Activated naive CD8-positive, alpha-beta T cell (primary cell): ENCODE data around the gene CLEC19A.
"Not testable (repeated sequence)": the region's sequence is repeated elsewhere in the genome, so short reads cannot be mapped to it uniquely, and the experiment has no call there.

Source experiments
- H3K27ac Mint-ChIP-seq: one replicate; pipeline ENCODE4 v1.8.0; 2021; ENCODE audit warnings: mixed read lengths
- H3K27me3 Mint-ChIP-seq: one replicate; pipeline ENCODE4 v1.8.0; 2021; ENCODE audit warnings: mixed read lengths
- H3K36me3 Mint-ChIP-seq: one replicate; pipeline ENCODE4 v1.8.0; 2021; ENCODE audit warnings: mixed read lengths
- H3K4me1 Mint-ChIP-seq: one replicate; pipeline ENCODE4 v1.8.0; 2021; ENCODE audit warnings: low read depth, mixed read lengths
- H3K4me3 Mint-ChIP-seq: one replicate; pipeline ENCODE4 v1.8.0; 2021; ENCODE audit warnings: mild to moderate bottlenecking, mixed read lengths
- H3K9me3 Mint-ChIP-seq: one replicate; pipeline ENCODE4 v1.8.0; 2021; ENCODE audit warnings: low read depth, mixed read lengths

Gene CLEC19A

GRCh38 chr16:19295393-19295792 lies 9.9 kb downstream of the CLEC19A start:
- Mint-ChIP-seq H3K36me3 (no peaks in the 10 kb centered on the region), H3K4me1 (peaks cover 10% of the 10 kb centered on the region), H3K27ac (no peak overlapping the region), H3K27me3 (peaks cover 6% of the 10 kb centered on the region), H3K9me3 (no peaks in the 10 kb centered on the region), H3K4me3 (no peak overlapping the region)

DNA sequence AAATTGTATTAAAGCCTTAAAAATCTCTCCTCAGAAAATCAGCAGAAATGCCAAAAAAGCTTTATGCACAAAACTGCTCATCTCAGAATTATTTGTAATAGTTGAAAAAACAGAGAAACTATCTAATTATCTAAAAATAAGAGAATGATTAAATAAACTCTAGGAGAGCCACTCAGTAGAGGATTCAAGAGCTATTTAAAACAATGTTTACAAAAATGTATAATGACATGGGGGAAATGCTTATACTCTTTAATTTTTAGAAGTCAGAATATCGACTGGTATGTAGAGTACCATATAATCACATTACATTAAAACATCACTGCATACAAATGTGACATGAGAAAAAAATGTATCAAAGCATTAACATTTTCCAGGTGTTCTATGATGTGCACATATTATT lies 11.9 kb downstream of the CLEC19A start:
- no peak overlapping the region for H3K4me3 Mint-ChIP-seq
- H3K9me3 Mint-ChIP-seq = no peaks in the 10 kb centered on the region
- no peaks in the 10 kb centered on the region for H3K36me3 Mint-ChIP-seq
- peaks cover 10% of the 10 kb centered on the region for H3K4me1 Mint-ChIP-seq
- H3K27me3 Mint-ChIP-seq = peaks cover 4% of the 10 kb centered on the region
- H3K27ac Mint-ChIP-seq = no peak overlapping the region

DNA sequence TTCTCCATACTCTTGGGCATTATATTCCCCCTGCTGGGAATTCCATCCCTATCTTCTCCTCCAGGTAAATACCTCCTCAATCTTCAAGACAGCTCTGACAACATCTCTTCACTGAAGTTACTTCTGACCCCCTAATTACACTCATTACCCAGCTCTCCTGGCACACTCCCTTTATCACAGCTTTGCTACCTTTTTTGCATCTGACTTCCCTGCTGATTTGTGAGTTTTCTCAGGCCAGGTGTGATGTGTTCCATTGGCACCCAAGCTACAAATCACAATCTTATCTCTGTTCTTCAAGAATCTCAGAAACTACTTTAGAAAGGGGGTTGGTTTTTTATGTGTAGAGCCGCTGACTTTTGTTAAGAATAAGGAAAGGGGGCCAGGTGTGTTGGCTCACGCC lies 14.0 kb downstream of the CLEC19A start:
- Mint-ChIP-seq H3K9me3 (no peaks in the 10 kb centered on the region), H3K27ac (no peak overlapping the region), H3K4me3 (no peak overlapping the region), H3K36me3 (no peaks in the 10 kb centered on the region), H3K4me1 (peaks cover 2% of the 10 kb centered on the region), H3K27me3 (peaks cover 6% of the 10 kb centered on the region)

DNA sequence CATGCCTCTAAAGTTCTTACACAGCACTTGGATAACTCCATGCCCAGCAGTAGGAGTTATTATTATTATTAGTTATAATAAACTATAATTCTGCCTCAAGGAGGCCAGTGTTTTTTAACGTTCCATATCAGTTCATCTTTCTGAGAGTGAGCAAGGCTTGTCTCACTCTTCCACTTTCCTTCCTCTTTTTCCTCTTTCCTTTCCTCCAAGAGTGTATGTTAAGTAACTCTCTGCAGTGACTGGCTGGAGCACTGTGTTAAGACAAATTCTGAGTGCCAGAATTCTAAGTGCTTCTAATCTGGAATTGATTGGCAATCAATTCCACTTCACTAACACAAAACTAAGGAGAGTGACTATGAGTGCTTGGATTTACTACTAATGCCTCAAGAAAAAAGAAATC lies 16.4 kb downstream of the CLEC19A start:
- no peaks in the 10 kb centered on the region for H3K36me3 Mint-ChIP-seq
- H3K9me3 Mint-ChIP-seq = no peaks in the 10 kb centered on the region
- H3K4me3 Mint-ChIP-seq = no peak overlapping the region
- peaks cover 7% of the 10 kb centered on the region for H3K27me3 Mint-ChIP-seq
- H3K4me1 Mint-ChIP-seq = no peaks in the 10 kb centered on the region
- no peak overlapping the region for H3K27ac Mint-ChIP-seq

DNA sequence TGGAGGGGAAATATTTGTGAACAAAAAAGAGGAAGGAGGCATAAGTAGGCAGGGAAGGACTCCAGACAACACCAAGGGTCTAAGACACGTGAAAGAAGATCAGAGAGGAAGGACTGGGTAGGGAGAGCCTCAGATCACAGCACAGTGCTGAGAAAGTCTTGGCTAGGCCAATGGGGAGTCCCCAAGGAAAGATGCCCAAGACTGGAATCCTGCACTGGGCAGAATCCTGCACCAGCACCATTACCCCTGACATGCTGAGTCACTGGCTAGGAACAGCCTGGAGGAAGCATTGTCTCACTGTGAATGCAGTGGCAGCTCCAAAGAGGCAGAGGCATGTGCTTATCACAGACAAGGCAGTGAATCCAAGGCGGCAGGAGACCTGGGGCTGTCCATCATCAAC lies 19.2 kb downstream of the CLEC19A start:
- H3K27ac Mint-ChIP-seq = no peak overlapping the region
- peaks cover 7% of the 10 kb centered on the region for H3K27me3 Mint-ChIP-seq
- H3K4me3 Mint-ChIP-seq = no peak overlapping the region
- H3K9me3 Mint-ChIP-seq = no peaks in the 10 kb centered on the region
- H3K36me3 Mint-ChIP-seq = no peaks in the 10 kb centered on the region
- H3K4me1 Mint-ChIP-seq = no peaks in the 10 kb centered on the region

GRCh38 chr16:19305443-19305842 lies 19.9 kb downstream of the CLEC19A start:
- Mint-ChIP-seq H3K4me1 (no peaks in the 10 kb centered on the region), H3K27me3 (peaks cover 7% of the 10 kb centered on the region), H3K36me3 (no peaks in the 10 kb centered on the region), H3K27ac (no peak overlapping the region), H3K4me3 (no peak overlapping the region), H3K9me3 (no peaks in the 10 kb centered on the region)

GRCh38 chr16:19307587-19308241 lies 22.2 kb downstream of the CLEC19A start:
- Mint-ChIP-seq H3K4me1 (no peaks in the 10 kb centered on the region), H3K4me3 (no peak overlapping the region), H3K27ac (no peak overlapping the region), H3K27me3 (peaks cover 6% of the 10 kb centered on the region), H3K36me3 (no peaks in the 10 kb centered on the region), H3K9me3 (no peaks in the 10 kb centered on the region)

- Mint-ChIP-seq H3K4me1 (no peaks in the 10 kb centered on the region), H3K36me3 (no peaks in the 10 kb centered on the region), H3K4me3 (no peak overlapping the region), H3K27me3 (peaks cover 6% of the 10 kb centered on the region), H3K9me3 (no peaks in the 10 kb centered on the region), H3K27ac (no peak overlapping the region)
These were observed 22.9 kb downstream of the CLEC19A start for GRCh38 chr16:19308392-19308791.

DNA sequence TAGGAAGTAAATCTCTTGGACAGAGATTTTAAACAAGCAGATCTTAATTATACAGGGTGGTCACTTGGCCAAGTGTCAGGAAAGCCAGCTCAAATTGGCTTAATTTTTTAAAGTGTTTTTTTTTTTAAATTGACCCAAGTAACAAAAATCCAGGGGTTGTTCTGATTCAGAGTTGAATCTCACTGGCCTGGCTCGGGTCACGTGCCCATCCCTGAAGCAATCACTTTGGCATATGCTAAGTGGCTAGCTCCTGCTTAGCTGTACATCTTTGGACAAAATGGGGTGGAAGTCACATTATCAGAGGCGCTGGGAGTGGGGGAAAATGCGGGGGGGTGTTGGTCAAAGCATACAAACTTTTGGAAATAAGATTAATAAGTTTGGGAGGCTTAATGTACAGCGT lies 23.6 kb downstream of the CLEC19A start:
- Mint-ChIP-seq H3K4me3 (no peak overlapping the region), H3K36me3 (no peaks in the 10 kb centered on the region), H3K27me3 (peaks cover 3% of the 10 kb centered on the region), H3K9me3 (no peaks in the 10 kb centered on the region), H3K4me1 (no peaks in the 10 kb centered on the region), H3K27ac (no peak overlapping the region)

GRCh38 chr16:19314718-19315425 lies 29.3 kb downstream of the CLEC19A start:
- no peaks in the 10 kb centered on the region for H3K9me3 Mint-ChIP-seq
- no peaks in the 10 kb centered on the region for H3K4me1 Mint-ChIP-seq
- peaks cover 1% of the 10 kb centered on the region for H3K27me3 Mint-ChIP-seq
- H3K4me3 Mint-ChIP-seq = no peak overlapping the region
- H3K27ac Mint-ChIP-seq = no peak overlapping the region
- no peaks in the 10 kb centered on the region for H3K36me3 Mint-ChIP-seq

DNA sequence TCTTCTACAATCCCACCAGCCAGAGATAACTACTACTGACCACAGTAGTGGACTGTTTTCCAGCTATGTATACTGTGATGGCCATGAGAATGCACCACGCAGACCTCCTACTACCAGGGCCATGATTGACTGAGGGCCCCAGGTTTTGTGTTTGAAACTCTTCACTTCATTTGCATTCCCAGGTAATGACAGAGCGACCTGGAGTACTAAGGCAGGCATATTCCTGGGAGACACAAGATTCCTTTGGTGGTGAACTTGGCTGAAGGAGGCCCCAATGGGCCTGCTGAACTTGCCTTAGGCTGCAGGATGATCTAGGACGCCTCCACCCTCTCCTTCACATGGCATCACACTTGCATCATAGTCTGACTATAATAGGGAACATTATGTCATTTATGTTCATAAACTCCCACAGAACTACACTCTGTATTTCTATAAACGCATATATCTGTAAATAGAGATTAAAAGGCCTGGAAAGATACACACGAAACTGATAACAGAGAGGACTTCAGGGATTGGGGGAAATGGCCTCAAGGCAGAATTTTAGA lies 30.4 kb downstream of the CLEC19A start:
- Mint-ChIP-seq H3K4me3 (no peak overlapping the region), H3K36me3 (no peaks in the 10 kb centered on the region), H3K27ac (no peak overlapping the region), H3K27me3 (peaks cover 1% of the 10 kb centered on the region), H3K9me3 (no peaks in the 10 kb centered on the region), H3K4me1 (no peaks in the 10 kb centered on the region)

DNA sequence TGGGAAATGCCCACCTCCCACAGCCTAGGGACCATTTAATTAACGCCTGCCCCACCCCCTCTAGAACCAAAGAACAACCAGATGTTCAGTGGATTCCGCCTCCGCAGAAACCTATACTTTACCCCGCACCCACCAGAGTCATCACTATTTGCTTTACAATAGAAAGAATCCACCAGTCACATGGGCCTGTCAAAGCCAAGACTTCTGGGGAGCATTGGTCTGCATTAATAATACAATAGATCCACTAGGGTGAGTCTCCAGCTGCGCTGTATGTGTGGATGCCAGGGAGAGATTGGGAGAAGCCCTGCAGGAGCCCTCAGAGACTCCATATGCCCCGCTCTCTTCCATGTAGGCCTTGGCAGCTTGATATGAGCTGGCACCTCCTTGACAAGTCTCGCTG lies 31.3 kb downstream of the CLEC19A start:
- Mint-ChIP-seq H3K27ac (no peak overlapping the region), H3K27me3 (peaks cover 3% of the 10 kb centered on the region), H3K4me3 (no peak overlapping the region), H3K9me3 (no peaks in the 10 kb centered on the region), H3K36me3 (no peaks in the 10 kb centered on the region), H3K4me1 (no peaks in the 10 kb centered on the region)

DNA sequence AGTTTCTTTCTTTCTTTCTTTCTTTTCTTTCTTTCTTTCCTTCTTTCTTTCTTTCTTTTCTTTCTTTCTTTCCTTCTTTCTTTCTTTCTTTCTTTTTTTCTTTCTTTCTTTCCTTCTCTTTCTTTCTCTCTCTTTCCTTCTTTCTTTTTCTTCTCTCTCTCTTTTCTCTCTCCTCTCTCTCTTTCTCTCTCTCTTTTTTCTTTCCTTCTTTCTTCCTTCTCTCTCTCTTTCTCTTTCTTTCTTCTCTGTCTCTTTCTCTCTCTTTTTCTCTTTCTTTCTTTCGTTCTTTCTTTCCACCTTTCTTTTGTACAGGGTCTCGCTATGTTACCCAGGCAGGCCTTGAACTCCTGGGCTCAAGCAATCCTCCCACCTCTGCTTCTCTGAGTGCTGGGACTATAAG lies 35.7 kb downstream of the CLEC19A start:
- not testable (repeated sequence) for H3K4me1 Mint-ChIP-seq, H3K9me3 Mint-ChIP-seq, H3K27me3 Mint-ChIP-seq, H3K36me3 Mint-ChIP-seq, H3K4me3 Mint-ChIP-seq
- peak overlapping the region; percentile 34 for H3K27ac Mint-ChIP-seq

- Mint-ChIP-seq H3K36me3 (no peaks in the 10 kb centered on the region), H3K4me3 (no peak overlapping the region), H3K4me1 (no peaks in the 10 kb centered on the region), H3K9me3 (no peaks in the 10 kb centered on the region), H3K27ac (no peak overlapping the region), H3K27me3 (peaks cover 10% of the 10 kb centered on the region)
These were observed 38.1 kb downstream of the CLEC19A start for GRCh38 chr16:19323596-19323995.

- Mint-ChIP-seq H3K27ac (no peak overlapping the region), H3K9me3 (no peaks in the 10 kb centered on the region), H3K36me3 (no peaks in the 10 kb centered on the region), H3K4me3 (no peak overlapping the region), H3K4me1 (no peaks in the 10 kb centered on the region), H3K27me3 (peaks cover 7% of the 10 kb centered on the region)
These were observed 42.8 kb downstream of the CLEC19A start for GRCh38 chr16:19328364-19328763.

DNA sequence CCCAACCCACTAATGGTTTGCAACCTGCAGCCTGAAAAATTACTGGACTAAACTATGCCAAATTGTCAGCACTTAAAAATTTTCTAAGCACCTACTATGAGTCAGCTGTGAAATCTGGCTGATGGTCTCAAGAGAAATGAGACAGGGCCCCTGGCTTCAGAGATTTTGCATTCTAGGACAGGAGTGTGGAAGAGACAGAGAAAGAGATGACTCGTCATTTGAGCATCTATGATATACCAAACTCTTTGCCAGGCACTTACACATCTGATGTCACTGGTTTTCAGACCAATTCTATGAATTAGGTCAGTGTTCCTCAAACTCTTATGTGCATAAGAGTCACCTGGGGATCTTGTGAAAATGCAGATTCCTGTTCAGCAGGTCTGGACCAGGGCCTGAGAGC lies 44.4 kb downstream of the CLEC19A start:
- no peaks in the 10 kb centered on the region for H3K4me1 Mint-ChIP-seq
- no peaks in the 10 kb centered on the region for H3K9me3 Mint-ChIP-seq
- no peak overlapping the region for H3K27ac Mint-ChIP-seq
- H3K4me3 Mint-ChIP-seq = no peak overlapping the region
- no peaks in the 10 kb centered on the region for H3K36me3 Mint-ChIP-seq
- peaks cover 7% of the 10 kb centered on the region for H3K27me3 Mint-ChIP-seq
